SK-N-MC (cell line): ENCODE data around the gene FCER2.

Experiments used
- EZH2 ChIP-seq: fragments of 200-600 bp; sonication (generic); IDR thresholded peaks from one replicate; pipeline ENCODE4 v1.6.1; 2017; ENCODE audit warnings: antibody characterized with exemption
- POLR2AphosphoS5 ChIP-seq: IDR thresholded peaks from 2 replicates; pipeline ENCODE4 v1.6.1; 2012; ENCODE audit warnings: mild to moderate bottlenecking, low read depth, low read length, borderline replicate concordance

DNA sequence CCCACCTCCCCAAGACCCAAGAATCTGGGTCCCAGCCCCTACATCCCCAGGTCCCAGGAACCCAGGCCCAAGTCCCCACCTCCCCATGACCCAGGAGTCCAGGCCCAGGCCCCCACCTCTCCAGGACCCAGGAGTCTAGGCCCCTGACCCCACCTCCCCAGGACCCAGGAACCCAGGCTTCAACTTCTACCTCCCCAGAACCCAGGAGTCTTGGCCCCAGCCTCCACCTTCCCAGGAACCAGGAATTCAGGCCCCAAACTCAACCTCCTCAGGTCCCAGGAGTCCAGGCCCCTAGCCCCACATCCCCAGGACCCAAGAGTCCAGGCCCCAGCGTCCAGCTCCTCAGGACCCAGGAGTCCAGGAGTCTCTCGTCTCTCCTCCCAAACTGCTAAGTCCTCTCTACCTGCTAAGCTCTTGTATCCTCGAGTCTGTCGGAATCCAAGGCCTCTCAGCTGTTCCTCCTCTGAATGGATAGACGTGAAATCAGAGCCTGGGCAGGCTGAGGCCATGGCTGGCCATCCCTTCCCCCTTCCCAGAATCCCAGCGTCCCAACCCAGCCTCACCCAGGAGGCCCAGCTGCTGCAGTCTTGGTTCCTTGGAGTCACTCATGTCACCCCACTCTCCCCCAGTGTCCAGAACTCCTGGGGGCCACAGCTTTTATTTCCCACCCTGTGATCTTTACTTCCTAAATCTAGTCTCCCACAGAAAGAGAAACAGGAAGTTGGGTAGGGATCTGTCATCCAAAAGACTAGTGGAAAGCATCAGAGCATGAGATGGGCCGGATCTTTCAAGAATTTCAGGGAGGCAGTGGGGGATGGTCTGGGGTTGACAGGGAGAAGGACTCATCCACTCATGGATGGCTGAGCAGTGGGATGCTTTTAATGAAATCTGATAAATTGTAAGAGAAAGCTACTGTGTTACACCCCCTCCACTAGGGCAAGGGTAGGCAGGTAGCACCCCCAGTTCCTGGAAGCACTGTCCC, 45.3 kb upstream of the FCER2 start, which contains the start of gene CD209:
- TF ChIP-seq POLR2AphosphoS5 (no peak), EZH2 (no peak)
